Common myeloid progenitor, CD34-positive (primary cell): ENCODE data around the gene RARRES2.
"Not testable (repeated sequence)": the region's sequence is repeated elsewhere in the genome, so short reads cannot be mapped to it uniquely, and the experiment has no call there.

Experiments used
- CTCF ChIA-PET: fragments of 350-600 bp; sonication (Branson Sonifier 250); formaldehyde crosslinking; loops from one replicate; lab custom pipeline; 2021; ENCODE audit warnings: antibody characterized with exemption; lab: Charles Lee
- POLR2A ChIA-PET: fragments of 350-600 bp; sonication (Branson Sonifier 250); formaldehyde crosslinking; loops from one replicate; lab custom pipeline; 2021; ENCODE audit warnings: antibody characterized with exemption; lab: Charles Lee
- DNase-seq, 3 donors: peaks; one replicate each; pipeline versions ENCODE4 v3.0.0 to v3.0.0-alpha.2; 2013
- H3K27ac ChIP-seq, 2 experiments: 1 replicate in 1 of 2; 2 replicates in 1 of 2; pipeline ENCODE4 v1.7.0; 2013; ENCODE audit warnings: inconsistent platforms in 2 of 2, low read length in 2 of 2, mild to moderate bottlenecking in 2 of 2, low read depth in 1 of 2, moderate library complexity in 1 of 2; ENCODE audit not compliant: severe bottlenecking in 2 of 2, insufficient read depth in 1 of 2, poor library complexity in 1 of 2
- H3K27me3 ChIP-seq, 5 experiments: replicated peaks in 2 of 5; 1 replicate in 3 of 5; 2 replicates in 2 of 5; pipeline versions ENCODE4 v1.6.1 to v1.7.0; 2013; ENCODE audit warnings: low read length in 4 of 5, mild to moderate bottlenecking in 2 of 5, moderate library complexity in 2 of 5, inconsistent platforms in 1 of 5; ENCODE audit not compliant: insufficient read depth in 5 of 5, control insufficient read depth in 4 of 5
- H3K36me3 ChIP-seq, 4 experiments: 1 replicate in 2 of 4; 2 replicates in 2 of 4; pipeline versions ENCODE4 v1.6.1 to v1.7.0; 2013; ENCODE audit warnings: low read length in 3 of 4, control low read depth in 1 of 4, mild to moderate bottlenecking in 1 of 4; ENCODE audit not compliant: control insufficient read depth in 4 of 4, insufficient read depth in 4 of 4
- H3K4me1 ChIP-seq, 4 experiments: 1 replicate in 3 of 4; 2 replicates in 1 of 4; pipeline versions ENCODE4 v1.6.1 to v1.7.1; 2013; ENCODE audit warnings: low read length in 3 of 4, mild to moderate bottlenecking in 3 of 4, control low read depth in 1 of 4, inconsistent platforms in 1 of 4, moderate library complexity in 1 of 4; ENCODE audit not compliant: control insufficient read depth in 4 of 4, insufficient read depth in 4 of 4; ENCODE audit errors: control extremely low read depth in 1 of 4
- H3K4me3 ChIP-seq, 7 experiments: 1 replicate in 4 of 7; 2 replicates in 3 of 7; pipeline versions ENCODE4 v1.5.1 to v1.7.0; 2013; ENCODE audit warnings: mild to moderate bottlenecking in 7 of 7, low read length in 6 of 7, moderate library complexity in 6 of 7, inconsistent platforms in 2 of 7, low read depth in 2 of 7, control low read depth in 1 of 7; ENCODE audit not compliant: insufficient read depth in 4 of 7, control insufficient read depth in 1 of 7; ENCODE audit errors: extremely low read depth in 1 of 7
- H3K9me3 ChIP-seq, 5 experiments: 1 replicate in 4 of 5; 2 replicates in 1 of 5; pipeline versions ENCODE4 v1.6.1 to v1.7.1; 2013; ENCODE audit warnings: low read length in 4 of 5, mild to moderate bottlenecking in 2 of 5, inconsistent platforms in 1 of 5, low read depth in 1 of 5, moderate library complexity in 1 of 5; ENCODE audit not compliant: control insufficient read depth in 4 of 5, insufficient read depth in 2 of 5; ENCODE audit errors: control extremely low read depth in 1 of 5
- WGBS: methylation state at CpG from one replicate; pipeline ENCODE4 v1.1.5; 2013; ENCODE audit not compliant: insufficient coverage; 5-methylcytosine and 5-hydroxymethylcytosine counted together

The RARRES2 gene

GRCh38 chr7:150305259-150305902 lies 36.0 kb downstream of the RARRES2 start:
- DNase-seq, POLR2A ChIA-PET, H3K4me1 ChIP-seq, H3K9me3 ChIP-seq, H3K27ac ChIP-seq, H3K36me3 ChIP-seq, CTCF ChIA-PET, H3K27me3 ChIP-seq, H3K4me3 ChIP-seq: not testable (repeated sequence)
- 90% methylated on average over 2 of the region's 11 CpGs for WGBS

GRCh38 chr7:150304499-150305258 lies 36.8 kb downstream of the RARRES2 start:
- CTCF ChIA-PET, DNase-seq, H3K36me3 ChIP-seq, H3K4me3 ChIP-seq, H3K4me1 ChIP-seq, H3K27ac ChIP-seq, H3K9me3 ChIP-seq, POLR2A ChIA-PET, H3K27me3 ChIP-seq: not testable (repeated sequence)
- 86% methylated on average over 1 of the region's 8 CpGs for WGBS

GRCh38 chr7:150302908-150303310 lies 38.5 kb downstream of the RARRES2 start:
- H3K27me3 ChIP-seq, POLR2A ChIA-PET, H3K4me3 ChIP-seq, CTCF ChIA-PET, H3K9me3 ChIP-seq, H3K4me1 ChIP-seq, H3K36me3 ChIP-seq, DNase-seq: not testable (repeated sequence)
- whole genome bisulfite sequencing: 100% methylated on average over 1 of the region's 1 CpG
- peak overlapping the region in 1 of 2 experiments; percentile 25 for H3K27ac ChIP-seq

GRCh38 chr7:150297978-150298377 lies 43.5 kb downstream of the RARRES2 start:
- H3K4me1 ChIP-seq, H3K27me3 ChIP-seq, H3K27ac ChIP-seq, CTCF ChIA-PET, H3K4me3 ChIP-seq, H3K36me3 ChIP-seq, DNase-seq, POLR2A ChIA-PET, H3K9me3 ChIP-seq: not testable (repeated sequence)

- POLR2A ChIA-PET, H3K4me1 ChIP-seq: not testable (repeated sequence)
Observed at GRCh38 chr7:150296802-150297201, 44.6 kb downstream of the RARRES2 start.

GRCh38 chr7:150295614-150296013 lies 45.8 kb downstream of the RARRES2 start:
- H3K27me3 ChIP-seq, DNase-seq, H3K4me1 ChIP-seq, H3K27ac ChIP-seq, H3K9me3 ChIP-seq, POLR2A ChIA-PET, CTCF ChIA-PET, H3K4me3 ChIP-seq, H3K36me3 ChIP-seq: not testable (repeated sequence)
- WGBS: no CpG with 5 or more reads among the region's 8 CpGs

More at GRCh38 chr7:150296802-150297201, 44.6 kb downstream of the RARRES2 start:
- DNase-seq, H3K9me3 ChIP-seq, CTCF ChIA-PET, H3K27me3 ChIP-seq, H3K4me3 ChIP-seq, H3K27ac ChIP-seq, H3K36me3 ChIP-seq: not testable (repeated sequence)
- WGBS: 100% methylated on average over 2 of the region's 10 CpGs

- H3K9me3 ChIP-seq, DNase-seq, H3K4me3 ChIP-seq, H3K36me3 ChIP-seq, POLR2A ChIA-PET, H3K4me1 ChIP-seq, CTCF ChIA-PET, H3K27ac ChIP-seq, H3K27me3 ChIP-seq: not testable (repeated sequence)
- WGBS: 90% methylated on average over 2 of the region's 8 CpGs
Observed at GRCh38 chr7:150295027-150295426, 46.4 kb downstream of the RARRES2 start.
